A549 (cell line): Measurements from ENCODE around the gene CXCL10.

ENCODE experiments used
- CBX8 ChIP-seq: fragments of 200-600 bp; sonication (generic); IDR thresholded peaks from 2 replicates; pipeline ENCODE4 v1.6.1; 2016
- CTCF ChIP-seq: fragments of >200 bp; sonication (Bioruptor Twin); formaldehyde crosslinking; IDR thresholded peaks from 3 replicates; pipeline ENCODE4 v1.5.1; 2016
- EP300 ChIP-seq, 2 experiments: fragments of >200 bp; sonication (Bioruptor Twin); formaldehyde crosslinking; IDR thresholded peaks; 2 replicates in 1 of 2; 3 replicates in 1 of 2; pipeline ENCODE4 v1.6.1; 2016 to 2017
- HDAC2 ChIP-seq: fragments of 200-600 bp; sonication (generic); IDR thresholded peaks from 2 replicates; pipeline ENCODE4 v1.6.1; 2016
- MAFK ChIP-seq: fragments of 450-650 bp; IDR thresholded peaks from 2 replicates; pipeline ENCODE4 v1.6.1; 2014; ENCODE audit not compliant: partially characterized antibody
- MAZ ChIP-seq: fragments of 150-350 bp; IDR thresholded peaks from 2 replicates; pipeline ENCODE4 v1.6.1; 2014; ENCODE audit warnings: antibody characterized with exemption, low read depth, low read length, borderline replicate concordance
- NR3C1 ChIP-seq: fragments of >200 bp; sonication (Bioruptor Twin); formaldehyde crosslinking; IDR thresholded peaks from 3 replicates; pipeline ENCODE4 v1.6.1; 2017
- POLR2A ChIP-seq: IDR thresholded peaks from 2 replicates; pipeline ENCODE4 v1.6.1; 2012; ENCODE audit warnings: mild to moderate bottlenecking, low read length
- RAD21 ChIP-seq, 2 experiments: fragments of >200 bp in 1 of 2; sonication (Bioruptor Twin) in 1 of 2; formaldehyde crosslinking in 1 of 2; IDR thresholded peaks in 1 of 2; conservative IDR thresholded peaks in 1 of 2; 2 replicates in 1 of 2; 3 replicates in 1 of 2; pipeline ENCODE4 v1.6.1; 2012 to 2018; ENCODE audit warnings: inconsistent platforms in 1 of 2
- REST ChIP-seq: fragments of 200-600 bp; sonication (generic); IDR thresholded peaks from 2 replicates; pipeline ENCODE4 v1.6.1; 2016; ENCODE audit warnings: antibody characterized with exemption, mild to moderate bottlenecking, moderate library complexity
- SREBF2 ChIP-seq: fragments of 450-650 bp; IDR thresholded peaks from 2 replicates; pipeline ENCODE4 v1.6.1; 2014; ENCODE audit warnings: mild to moderate bottlenecking, moderate library complexity
- USF2 ChIP-seq: fragments of 450-650 bp; IDR thresholded peaks from 2 replicates; pipeline ENCODE4 v1.6.1; 2014; ENCODE audit warnings: antibody characterized with exemption
- TF ChIP-seq, protein P1 (sequence below): IDR thresholded peaks from 2 replicates; pipeline ENCODE4 v1.6.1; 2012

DNA sequence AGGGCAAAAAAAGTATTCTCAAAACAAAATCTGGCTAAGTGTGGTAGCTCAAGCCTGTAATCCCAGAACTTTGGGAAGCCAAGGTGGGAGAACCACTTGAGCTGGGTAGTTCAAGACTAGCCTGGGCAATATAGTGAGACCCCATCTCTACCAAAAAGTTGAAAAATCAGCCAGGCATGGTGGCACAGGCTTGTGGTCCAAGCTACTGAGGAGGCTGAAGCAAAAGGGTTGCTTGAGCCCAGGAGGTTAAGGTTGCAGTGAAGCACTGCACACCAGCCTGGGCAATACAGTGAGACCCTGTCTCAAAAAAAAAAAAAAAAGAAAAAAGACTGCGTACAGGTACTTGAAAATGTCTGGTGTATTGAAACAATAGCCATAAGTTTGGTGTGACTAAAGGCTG is 30.8 kb downstream of the CXCL10 start:
- TF ChIP-seq, protein P1, sequence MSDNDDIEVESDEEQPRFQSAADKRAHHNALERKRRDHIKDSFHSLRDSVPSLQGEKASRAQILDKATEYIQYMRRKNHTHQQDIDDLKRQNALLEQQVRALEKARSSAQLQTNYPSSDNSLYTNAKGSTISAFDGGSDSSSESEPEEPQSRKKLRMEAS: no peak
- TF ChIP-seq RAD21 (conservative IDR thresholded peaks at IDR 0.05 in 1 of 2, IDR thresholded peaks at IDR 0.05 in 1 of 2): no peak
- TF ChIP-seq CTCF: no peak
- no peak for TF ChIP-seq MAZ
- TF ChIP-seq POLR2A: no peak
- no peak for TF ChIP-seq HDAC2
- no peak for TF ChIP-seq NR3C1
- TF ChIP-seq CBX8: no peak
- no peak for TF ChIP-seq USF2
- TF ChIP-seq EP300 (IDR thresholded peaks at IDR 0.05): no peak
- no peak for TF ChIP-seq SREBF2
- TF ChIP-seq MAFK: no peak
- TF ChIP-seq REST: no peak
